Measurements from ENCODE around the gene PAEP.

Gene PAEP

DNA sequence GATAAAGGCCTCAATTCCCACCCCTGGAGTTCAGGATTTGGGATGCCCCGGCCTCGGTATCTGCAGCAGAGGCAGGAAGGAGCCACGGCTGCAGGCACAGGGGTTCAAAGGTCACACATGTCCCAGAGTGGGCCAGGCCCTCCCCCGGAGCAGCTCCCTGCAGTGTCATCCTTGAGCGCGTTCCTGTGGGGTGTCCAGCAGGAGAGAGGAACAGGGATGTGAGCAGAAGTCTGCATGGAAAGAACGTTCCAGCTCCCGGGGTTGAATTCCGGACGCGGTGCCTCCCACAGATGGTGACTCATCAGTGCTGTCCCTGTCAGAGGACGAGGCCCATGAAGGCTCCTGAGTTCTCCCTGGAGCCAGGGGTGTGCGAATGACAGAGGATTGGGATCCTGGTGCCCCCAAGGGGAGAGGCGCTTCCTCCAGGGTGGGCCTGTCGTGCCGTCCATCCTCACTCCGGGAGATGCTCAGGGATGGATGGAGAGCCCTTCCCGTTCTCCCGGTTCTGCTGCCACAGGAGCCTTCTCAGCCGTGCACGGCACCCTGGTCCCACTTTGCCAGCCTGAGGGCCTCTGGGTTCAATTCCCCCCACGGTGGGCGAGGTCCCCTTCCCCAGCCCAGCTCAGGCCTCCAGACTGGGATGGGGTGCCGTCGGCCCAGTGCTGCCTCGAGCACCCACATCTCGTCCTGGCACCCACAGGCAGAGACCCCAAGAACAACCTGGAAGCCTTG, 37.3 kb upstream of the PAEP start:
- TF ChIP-seq SIN3A (IDR thresholded peaks at IDR 0.05; ENCODE audit: borderline replicate concordance, insufficient read depth, low read length): no peak
- no peak for TF ChIP-seq POLR2AphosphoS5 (IDR thresholded peaks at IDR 0.05; ENCODE audit: low read depth, low read length)
- no peak for TF ChIP-seq FOXP2 (optimal IDR thresholded peaks at IDR 0.05; ENCODE audit: borderline replicate concordance, extremely low read depth, extremely low read length, insufficient read depth)
- TF ChIP-seq, protein P1, sequence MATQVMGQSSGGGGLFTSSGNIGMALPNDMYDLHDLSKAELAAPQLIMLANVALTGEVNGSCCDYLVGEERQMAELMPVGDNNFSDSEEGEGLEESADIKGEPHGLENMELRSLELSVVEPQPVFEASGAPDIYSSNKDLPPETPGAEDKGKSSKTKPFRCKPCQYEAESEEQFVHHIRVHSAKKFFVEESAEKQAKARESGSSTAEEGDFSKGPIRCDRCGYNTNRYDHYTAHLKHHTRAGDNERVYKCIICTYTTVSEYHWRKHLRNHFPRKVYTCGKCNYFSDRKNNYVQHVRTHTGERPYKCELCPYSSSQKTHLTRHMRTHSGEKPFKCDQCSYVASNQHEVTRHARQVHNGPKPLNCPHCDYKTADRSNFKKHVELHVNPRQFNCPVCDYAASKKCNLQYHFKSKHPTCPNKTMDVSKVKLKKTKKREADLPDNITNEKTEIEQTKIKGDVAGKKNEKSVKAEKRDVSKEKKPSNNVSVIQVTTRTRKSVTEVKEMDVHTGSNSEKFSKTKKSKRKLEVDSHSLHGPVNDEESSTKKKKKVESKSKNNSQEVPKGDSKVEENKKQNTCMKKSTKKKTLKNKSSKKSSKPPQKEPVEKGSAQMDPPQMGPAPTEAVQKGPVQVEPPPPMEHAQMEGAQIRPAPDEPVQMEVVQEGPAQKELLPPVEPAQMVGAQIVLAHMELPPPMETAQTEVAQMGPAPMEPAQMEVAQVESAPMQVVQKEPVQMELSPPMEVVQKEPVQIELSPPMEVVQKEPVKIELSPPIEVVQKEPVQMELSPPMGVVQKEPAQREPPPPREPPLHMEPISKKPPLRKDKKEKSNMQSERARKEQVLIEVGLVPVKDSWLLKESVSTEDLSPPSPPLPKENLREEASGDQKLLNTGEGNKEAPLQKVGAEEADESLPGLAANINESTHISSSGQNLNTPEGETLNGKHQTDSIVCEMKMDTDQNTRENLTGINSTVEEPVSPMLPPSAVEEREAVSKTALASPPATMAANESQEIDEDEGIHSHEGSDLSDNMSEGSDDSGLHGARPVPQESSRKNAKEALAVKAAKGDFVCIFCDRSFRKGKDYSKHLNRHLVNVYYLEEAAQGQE (IDR thresholded peaks at IDR 0.05; ENCODE audit: insufficient read depth in 1 of 2, low read depth in 2 of 2, low read length in 2 of 2): no peak
- TF ChIP-seq TAF1 (IDR thresholded peaks at IDR 0.05; ENCODE audit: borderline replicate concordance, insufficient read depth, low read length): no peak

DNA sequence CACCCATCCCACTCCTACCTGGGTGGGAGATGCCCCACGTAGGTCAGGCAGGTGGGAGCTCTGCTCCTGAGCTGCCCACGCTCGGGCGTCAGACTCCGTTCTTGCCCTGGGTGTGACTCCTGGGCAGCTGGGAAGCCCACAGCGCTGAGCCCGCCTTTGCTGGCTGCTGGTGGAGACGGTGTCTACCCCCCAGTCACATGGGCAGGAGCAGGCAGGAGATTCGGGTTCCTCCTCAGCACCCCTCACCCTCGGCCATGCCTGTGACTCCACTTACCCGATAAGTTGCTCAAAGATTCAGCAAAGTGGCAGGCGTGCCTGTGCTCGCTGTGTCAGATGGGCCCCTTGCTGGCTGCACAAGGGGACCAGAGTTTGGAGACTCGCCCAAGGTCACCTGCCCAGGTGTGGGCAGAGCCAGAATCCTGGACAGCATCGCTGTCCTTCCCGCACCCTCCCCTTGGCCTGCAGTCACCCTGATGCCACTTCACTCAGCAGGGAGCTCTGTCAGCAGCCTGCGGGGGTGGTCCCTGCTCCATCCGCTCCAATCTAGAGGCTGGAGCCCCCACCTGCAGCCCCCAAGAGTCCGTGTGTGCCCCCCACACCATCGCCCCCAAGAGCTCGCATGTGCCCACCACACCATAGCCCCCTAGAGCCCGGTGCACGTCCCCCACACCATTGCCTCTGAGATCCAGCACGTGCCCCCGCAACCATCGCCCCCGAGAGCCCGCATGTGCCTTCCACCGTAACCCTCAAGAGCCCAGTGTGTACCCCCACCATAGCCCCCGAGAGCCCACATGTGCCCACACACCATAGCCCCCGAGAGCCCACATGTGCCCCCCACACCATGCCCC, 36.1 kb upstream of the PAEP start:
- TF ChIP-seq TAF1 (IDR thresholded peaks at IDR 0.05; ENCODE audit: borderline replicate concordance, insufficient read depth, low read length): no peak
- no peak for TF ChIP-seq SIN3A (IDR thresholded peaks at IDR 0.05; ENCODE audit: borderline replicate concordance, insufficient read depth, low read length)
- no peak for TF ChIP-seq FOXP2 (optimal IDR thresholded peaks at IDR 0.05; ENCODE audit: borderline replicate concordance, extremely low read depth, extremely low read length, insufficient read depth)
- TF ChIP-seq, protein P1 (IDR thresholded peaks at IDR 0.05; ENCODE audit: insufficient read depth in 1 of 2, low read depth in 2 of 2, low read length in 2 of 2): no peak
- TF ChIP-seq POLR2AphosphoS5 (IDR thresholded peaks at IDR 0.05; ENCODE audit: low read depth, low read length): no peak

DNA sequence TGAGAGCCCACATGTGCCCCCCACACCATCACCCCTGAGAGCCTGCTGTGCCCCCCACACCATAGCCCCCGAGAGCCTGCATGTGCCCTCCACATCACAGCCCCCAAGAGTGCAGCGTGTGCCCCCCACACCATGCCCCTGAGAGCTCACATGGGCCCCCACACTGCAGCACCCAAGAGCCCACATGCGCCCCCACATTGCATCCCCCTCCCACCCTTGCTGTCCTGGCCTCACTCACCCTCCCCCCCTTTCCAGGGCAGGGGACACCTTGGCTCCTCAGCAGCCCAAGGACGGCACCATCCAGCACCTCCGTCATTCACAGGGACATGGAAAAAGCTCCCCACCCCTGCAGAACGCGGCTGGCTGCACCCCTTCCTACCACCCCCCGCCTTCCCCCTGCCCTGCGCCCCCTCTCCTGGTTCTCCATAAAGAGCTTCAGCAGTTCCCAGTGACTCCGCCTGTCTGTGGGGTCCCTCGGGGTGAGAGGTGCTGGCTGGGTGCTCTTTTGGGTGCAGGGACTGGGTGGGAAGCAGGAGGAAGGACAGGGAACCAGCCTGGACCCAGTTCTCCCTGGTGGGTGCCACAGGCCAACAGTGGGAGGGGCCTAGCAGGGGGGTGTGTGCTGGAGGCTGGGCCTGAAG, 35.3 kb upstream of the PAEP start:
- TF ChIP-seq, protein P1 (IDR thresholded peaks at IDR 0.05; ENCODE audit: insufficient read depth in 1 of 2, low read depth in 2 of 2, low read length in 2 of 2): no peak
- TF ChIP-seq FOXP2 (optimal IDR thresholded peaks at IDR 0.05; ENCODE audit: borderline replicate concordance, extremely low read depth, extremely low read length, insufficient read depth) (no peak), TAF1 (IDR thresholded peaks at IDR 0.05; ENCODE audit: borderline replicate concordance, insufficient read depth, low read length) (no peak), POLR2AphosphoS5 (IDR thresholded peaks at IDR 0.05; ENCODE audit: low read depth, low read length) (no peak)

DNA sequence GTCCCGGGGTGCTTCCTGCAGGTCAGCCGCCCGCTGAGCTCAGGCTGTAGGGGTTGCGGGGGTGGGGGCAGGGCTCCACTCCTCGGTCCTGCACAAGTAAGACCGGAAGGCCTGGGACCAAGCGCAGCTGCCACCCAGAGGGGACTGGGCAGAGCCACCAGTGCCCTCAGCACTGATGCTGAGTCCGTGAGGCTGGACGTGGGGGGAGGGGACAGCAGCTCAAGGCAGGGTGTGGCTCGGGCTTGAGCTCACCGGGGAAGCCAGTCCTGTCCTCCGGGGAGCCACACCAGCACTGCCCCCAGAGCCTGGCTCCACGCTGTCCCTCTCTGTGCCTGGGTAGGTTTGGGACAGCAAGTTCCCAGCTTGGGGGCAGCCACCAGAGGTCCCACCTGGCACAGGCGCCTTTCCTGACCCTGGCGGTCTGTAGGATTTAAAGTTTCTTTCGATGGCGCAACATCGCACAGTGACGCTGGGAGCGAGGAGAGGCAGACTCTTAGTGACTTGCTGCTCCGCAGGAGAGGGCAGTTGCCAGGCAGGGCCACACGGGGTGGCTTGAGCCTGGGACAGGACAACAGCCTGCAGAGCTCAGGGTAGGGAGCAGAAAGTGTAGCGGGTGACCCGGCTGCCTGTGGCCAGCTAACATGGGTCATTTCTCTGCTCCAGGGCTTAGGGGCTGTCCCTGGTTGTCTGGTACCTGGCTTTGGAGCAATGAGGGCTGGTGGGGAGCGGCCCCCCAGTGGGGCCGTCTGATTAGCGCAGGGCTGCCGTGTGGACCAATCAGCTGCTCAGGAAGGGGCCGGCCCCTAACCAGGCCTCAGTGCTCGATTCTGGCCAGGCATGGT, 34.6 kb upstream of the PAEP start:
- TF ChIP-seq FOXP2 (optimal IDR thresholded peaks at IDR 0.05; ENCODE audit: borderline replicate concordance, extremely low read depth, extremely low read length, insufficient read depth) (no peak), SIN3A (IDR thresholded peaks at IDR 0.05; ENCODE audit: borderline replicate concordance, insufficient read depth, low read length) (no peak), POLR2AphosphoS5 (IDR thresholded peaks at IDR 0.05; ENCODE audit: low read depth, low read length) (no peak), TAF1 (IDR thresholded peaks at IDR 0.05; ENCODE audit: borderline replicate concordance, insufficient read depth, low read length) (no peak)
- TF ChIP-seq, protein P1 (IDR thresholded peaks at IDR 0.05; ENCODE audit: insufficient read depth in 1 of 2, low read depth in 2 of 2, low read length in 2 of 2): no peak
